HG02623 (cell line): ENCODE results near the gene AGBL1.
"Not testable (repeated sequence)": the region's sequence is repeated elsewhere in the genome, so short reads cannot be mapped to it uniquely, and the experiment has no call there.

Experiments used
- ATAC-seq: cut with Tn5 transposase; IDR thresholded peaks from one replicate; pipeline ENCODE4 v1.9.1; 2021; ENCODE audit warnings: moderate library complexity; ENCODE audit not compliant: unreplicated experiment

The AGBL1 gene

DNA sequence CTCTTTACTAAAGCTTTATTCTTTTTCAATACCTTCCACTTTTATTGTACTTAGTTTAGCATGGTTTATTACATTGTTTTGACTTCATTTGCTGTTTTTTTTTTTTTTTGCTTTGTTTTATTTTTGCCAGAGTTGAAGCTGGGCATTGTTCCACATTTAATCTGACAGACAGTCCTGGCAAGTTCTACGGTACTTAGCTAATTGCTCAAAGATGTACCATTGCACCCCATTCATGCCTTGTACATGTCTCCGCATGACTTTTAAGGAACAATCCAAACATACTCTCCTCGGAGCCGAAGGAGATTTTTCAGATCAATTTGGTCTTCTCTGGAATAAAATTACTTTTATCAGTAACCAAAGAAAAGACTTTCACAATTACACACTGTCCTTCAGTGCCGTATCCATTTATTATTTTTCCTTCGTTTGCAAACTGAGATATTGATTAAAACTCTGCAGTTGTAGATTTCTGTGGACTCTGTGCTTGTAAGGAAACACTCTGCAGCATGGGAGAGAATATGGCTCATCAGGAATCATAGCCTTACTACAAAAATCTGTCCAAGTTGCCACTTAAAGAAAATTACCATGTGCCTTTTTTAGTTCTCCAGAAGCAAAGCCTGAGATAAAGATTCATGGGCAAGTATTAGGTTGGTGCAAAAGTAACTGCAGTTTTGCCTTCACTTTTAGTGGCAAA, 952.0 kb downstream of the AGBL1 start:
- no peak for ATAC-seq

DNA sequence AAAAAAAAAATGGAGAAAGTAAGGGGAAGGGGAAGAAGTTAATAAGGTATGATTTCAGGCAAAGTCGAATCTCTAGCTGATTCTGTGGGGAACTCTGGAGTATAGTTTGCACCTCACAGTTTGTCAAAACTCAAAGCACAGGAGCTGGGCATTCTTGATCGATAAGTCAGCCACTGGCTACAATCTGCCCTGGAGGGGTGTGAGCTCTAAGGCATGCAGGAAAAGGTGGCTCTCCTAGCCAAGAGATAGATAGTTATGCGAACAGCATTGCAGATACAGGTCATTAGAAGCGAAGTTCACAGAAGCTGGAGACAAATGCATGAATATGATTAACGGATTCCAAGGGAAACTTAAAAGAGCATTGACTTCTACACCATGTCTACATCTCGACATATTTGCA, 952.6 kb downstream of the AGBL1 start:
- ATAC-seq: no peak

GRCh38 chr15:87033056-87033455, 953.4 kb downstream of the AGBL1 start:
- ATAC-seq: no peak

DNA sequence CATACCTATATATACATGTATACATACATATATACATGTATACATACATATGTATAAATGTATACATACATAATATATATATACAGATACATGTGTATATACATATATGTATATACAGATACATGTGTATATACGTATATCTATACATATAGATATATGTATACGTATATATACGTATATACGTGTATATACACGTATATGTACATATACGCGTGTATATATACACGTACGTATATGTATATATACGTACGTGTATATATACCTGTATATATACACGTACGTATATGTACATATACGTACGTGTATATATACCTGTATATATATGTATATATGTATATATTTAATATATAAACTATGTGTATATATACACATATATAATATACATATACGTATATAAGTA, 955.2 kb downstream of the AGBL1 start:
- no peak for ATAC-seq

DNA sequence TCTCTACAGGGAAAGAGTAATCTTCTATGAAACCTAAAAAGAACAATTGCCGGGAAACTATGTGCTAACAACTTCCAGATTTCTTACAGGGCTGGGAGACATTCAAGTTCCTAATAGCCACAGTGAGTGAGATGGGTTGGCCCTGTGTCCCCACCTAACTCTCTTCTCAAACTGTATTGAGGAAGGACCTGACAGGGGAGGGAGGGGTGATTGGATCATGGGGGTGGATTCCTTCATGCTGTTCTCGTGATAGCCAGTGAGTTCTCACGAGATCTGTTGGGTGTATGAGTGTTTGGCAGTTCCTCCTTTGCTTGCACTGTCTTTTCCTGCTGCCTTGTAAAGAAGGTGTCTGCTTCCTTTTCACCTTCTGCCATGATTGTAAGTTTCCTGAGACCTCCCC, 958.7 kb downstream of the AGBL1 start:
- no peak for ATAC-seq

DNA sequence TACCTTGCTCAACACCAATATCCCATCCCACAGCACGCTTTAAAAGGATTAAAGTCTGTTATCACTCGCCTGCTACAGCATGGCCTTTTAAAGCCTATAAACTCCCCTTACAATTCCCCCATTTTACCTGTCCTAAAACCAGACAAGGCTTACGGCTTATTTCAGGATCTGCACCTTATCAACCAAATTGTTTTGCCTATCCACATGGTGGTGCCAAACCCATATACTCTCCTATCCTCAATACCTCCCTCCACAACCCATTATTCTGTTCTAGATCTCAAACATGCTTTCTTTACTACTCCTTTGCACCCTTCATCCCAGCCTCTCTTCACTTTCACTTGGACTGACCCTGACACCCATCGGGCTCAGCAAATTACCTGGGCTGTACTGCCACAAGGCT, 962.9 kb downstream of the AGBL1 start:
- not testable (repeated sequence) for ATAC-seq

- no peak for ATAC-seq
These were observed 966.1 kb downstream of the AGBL1 start for GRCh38 chr15:87045746-87046145.

GRCh38 chr15:87047203-87047965, 967.7 kb downstream of the AGBL1 start:
- ATAC-seq: no peak
